Activated CD4-positive, alpha-beta T cell treated with anti-CD3 and anti-CD28 coated beads, Interleukin-2, amount 10 ng/mL, durations not matched to agents 7 days and 5 days (primary cell): ENCODE results near the gene PUSL1. TPM values are rescaled to one million over a fixed set of nuclear protein-coding genes. Genes with fewer than 3 reads are reported as not detected.

Experiments
- microRNA-seq: library from miRNA; unstranded; fragments of <30 nt; microRNA quantifications from one replicate; pipeline ENCODE4 v1.2.0, GENCODE V29; 2021; ENCODE audit warnings: borderline microRNAs expressed, borderline replicate concordance
- total RNA-seq, 2 experiments: library from RNA; stranded (reverse); gene quantifications; one replicate each; pipeline ENCODE4 v1.2.3, GENCODE V29; 2021

PUSL1 gene
- total RNA-seq, 2 experiments from 2014 or later = 18.9 to 24.4 TPM

Small RNA genes within 50 kb of the gene (microRNA-seq; reads per million reads assigned to microRNA genes)
- gene MIR6726 (1.5 reads per million), gene MIR6727 (not detected), gene MIR6808 (not detected)

Other genes with a start within 250 kb of the PUSL1 start
- gene RNF223, start 234.3 kb upstream of the PUSL1 start, total RNA-seq = not detected
- 10 to 100 TPM; 18.0 to 22.0 TPM for gene C1orf159, start 192.5 kb upstream of the PUSL1 start, total RNA-seq
- under 1 TPM; 0.15 to 0.27 TPM for gene TTLL10, start 134.7 kb upstream of the PUSL1 start, total RNA-seq
- gene TNFRSF18, start 102.0 kb upstream of the PUSL1 start, total RNA-seq = 10 to 100 TPM; 26.0 to 33.9 TPM
- gene TNFRSF4, start 94.4 kb upstream of the PUSL1 start, total RNA-seq = 10 to 100 TPM; 44.1 to 52.8 TPM
- gene SDF4, start 76.6 kb upstream of the PUSL1 start, total RNA-seq = 10 to 100 TPM; 81.7 to 91.4 TPM
- 10 to 100 TPM; 15.8 to 19.2 TPM for gene B3GALT6, start 76.4 kb upstream of the PUSL1 start, total RNA-seq
- gene C1QTNF12, start 61.9 kb upstream of the PUSL1 start, total RNA-seq = 1 to 10 TPM; 1.2 to 1.4 TPM
- gene UBE2J2, start 34.7 kb upstream of the PUSL1 start, total RNA-seq = 10 to 100 TPM; 63.4 to 63.7 TPM
- gene SCNN1D, start 28.2 kb upstream of the PUSL1 start, total RNA-seq = 1 to 10 TPM; 5.1 to 6.6 TPM
- gene ACAP3, start 667 bp upstream of the PUSL1 start, total RNA-seq = 10 to 100 TPM; 69.5 to 92.1 TPM
- gene INTS11, start 16.1 kb downstream of the PUSL1 start, total RNA-seq = 100 to 1,000 TPM; 123 to 126 TPM
- gene CPTP, start 16.2 kb downstream of the PUSL1 start, total RNA-seq = 10 to 100 TPM; 25.2 to 27.6 TPM
- 1 to 10 TPM; 3.1 to 3.7 TPM for gene TAS1R3, start 22.7 kb downstream of the PUSL1 start, total RNA-seq
- gene DVL1, start 40.8 kb downstream of the PUSL1 start, total RNA-seq = 10 to 100 TPM; 33.0 to 34.0 TPM
- under 1 TPM; 0.15 to 0.30 TPM for gene MXRA8, start 50.0 kb downstream of the PUSL1 start, total RNA-seq
- 100 to 1,000 TPM; 101 to 125 TPM for gene AURKAIP1, start 66.6 kb downstream of the PUSL1 start, total RNA-seq
- gene CCNL2, start 90.7 kb downstream of the PUSL1 start, total RNA-seq = 100 to 1,000 TPM; 122 to 131 TPM
- 100 to 1,000 TPM in 1 of 2 experiments, 10 to 100 TPM in 1; 98.6 to 107 TPM for gene MRPL20, start 98.7 kb downstream of the PUSL1 start, total RNA-seq
- gene ANKRD65, start 112.7 kb downstream of the PUSL1 start, total RNA-seq = not detected
- under 1 TPM; 0.10 to 0.12 TPM for gene VWA1, start 127.1 kb downstream of the PUSL1 start, total RNA-seq
- under 1 TPM; 0.17 to 0.69 TPM for gene ATAD3C, start 141.1 kb downstream of the PUSL1 start, total RNA-seq
- gene ATAD3B, start 163.2 kb downstream of the PUSL1 start, total RNA-seq = 10 to 100 TPM; 26.5 to 34.6 TPM
- 10 to 100 TPM; 31.9 to 32.3 TPM for gene ATAD3A, start 203.6 kb downstream of the PUSL1 start, total RNA-seq
- 1 to 10 TPM; 1.2 to 1.3 TPM for gene TMEM240, start 232.0 kb downstream of the PUSL1 start, total RNA-seq